Astrocyte of the cerebellum (primary cell): Measurements from ENCODE around the gene SREBF1.
A peak's percentile ranks its signal among the peaks of the same experiment; 100 is the strongest.

Experiments used
- DNase-seq: peaks from one replicate; pipeline ENCODE4 v3.0.0-alpha.2; 2011; ENCODE audit warnings: low read depth
- H3K4me3 ChIP-seq: 2 replicates; pipeline ENCODE4 v1.5.1; 2011; ENCODE audit warnings: mild to moderate bottlenecking, low read depth, low read length, moderate library complexity
- CTCF ChIP-seq: IDR thresholded peaks from 2 replicates; pipeline ENCODE4 v1.5.1; 2012; ENCODE audit warnings: low read length, low read depth, moderate library complexity, mild to moderate bottlenecking; ENCODE audit errors: missing control alignments
- in situ Hi-C: cut with HindIII; loops from 2 replicates; pipeline ENCODE4 v1.10.0; 2017; ENCODE audit warnings: low sequenced_read_pairs

SREBF1 gene

GRCh38 chr17:17836818-17837379 lies at the start of gene SREBF1:
SREBF1 (minus strand) TSS chr17:17836986; CDS start chr17:17836817, 169 bp downstream.
- no peak for DNase-seq
- no peak for TF ChIP-seq CTCF
- H3K4me3 ChIP-seq, result peak within 1 kb of the TSS; percentile 82
- in situ Hi-C loops, result no loop called here

GRCh38 chr17:17886226-17886625 lies 49.4 kb upstream of the SREBF1 start:
- in situ Hi-C loops, result loop anchor here (5.0 kb wide), 1 partner anchor 146 kb away; no protein-coding TSS in a partner anchor
- no peak for TF ChIP-seq CTCF
- no peak for DNase-seq
- no peak overlapping the region for H3K4me3 ChIP-seq

GRCh38 chr17:17884391-17885357 lies 47.9 kb upstream of the SREBF1 start:
- H3K4me3 ChIP-seq, result no peak overlapping the region
- in situ Hi-C loops, result loop anchor here (5.0 kb wide), 1 partner anchor 148 kb away; no protein-coding TSS in a partner anchor
- DNase-seq, result no peak
- TF ChIP-seq CTCF, result no peak

GRCh38 chr17:17883801-17884200 lies 47.0 kb upstream of the SREBF1 start:
- no peak for DNase-seq
- TF ChIP-seq CTCF, result no peak
- H3K4me3 ChIP-seq, result no peak overlapping the region
- in situ Hi-C loops, result no loop called here

GRCh38 chr17:17882082-17882581 lies 45.3 kb upstream of the SREBF1 start:
- in situ Hi-C loops, result no loop called here
- no peak overlapping the region for H3K4me3 ChIP-seq
- TF ChIP-seq CTCF, result no peak
- DNase-seq, result no peak

- TF ChIP-seq CTCF, result no peak
- no peak overlapping the region for H3K4me3 ChIP-seq
- no peak for DNase-seq
- in situ Hi-C loops, result no loop called here
These were observed 43.9 kb upstream of the SREBF1 start for GRCh38 chr17:17880577-17881196.
